Measurements from ENCODE around the gene GAPDHS. TPM values are rescaled to one million over a fixed set of nuclear protein-coding genes. Genes with fewer than 3 reads are reported as not detected.
A peak's percentile ranks its signal among the peaks of the same experiment; 100 is the strongest.

The GAPDHS gene
- total and polyA plus RNA-seq, 3 donors from 2014 or later: 123 to 363 (median 338) TPM

DNA sequence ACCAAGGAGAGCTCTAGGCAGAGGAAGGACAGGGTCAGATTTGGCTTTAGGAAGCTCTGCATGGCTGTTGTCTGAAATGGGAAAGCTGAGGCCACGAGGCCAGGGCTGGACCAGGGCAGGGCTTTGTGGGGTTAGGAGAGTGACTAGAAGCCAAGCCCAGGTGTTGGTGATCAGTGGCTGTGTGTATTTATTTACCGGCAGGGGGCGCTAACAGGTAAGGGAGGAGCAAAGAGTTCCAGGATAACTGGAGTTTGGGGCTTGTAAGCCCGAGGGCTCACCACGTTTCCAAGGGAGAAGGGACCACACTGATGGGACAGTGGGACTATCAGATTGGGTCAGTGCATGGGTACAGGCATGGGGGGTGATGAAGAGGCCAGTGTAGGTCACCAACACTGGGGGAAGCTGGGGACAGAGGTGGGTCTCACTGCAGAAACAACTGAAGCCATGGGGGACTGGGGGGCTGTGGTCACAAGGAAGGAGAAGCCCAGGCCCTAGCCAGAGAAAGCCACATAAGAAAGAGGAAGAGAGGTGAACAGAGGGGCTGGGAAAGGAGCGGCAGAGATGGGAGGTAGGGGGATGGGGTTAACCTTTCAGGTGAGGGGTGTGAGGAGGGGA lies 16.0 kb downstream of the GAPDHS start:
- Histone ChIP-seq H3K27me3 (no peaks in the 10 kb centered on the region), H3K27ac (no peak overlapping the region), H3K4me1 (peaks cover 12% of the 10 kb centered on the region), H3K36me3 (ENCODE audit: low read depth, missing control alignments) (no peaks in the 10 kb centered on the region), H3K4me3 (no peak overlapping the region), H3K9me3 (no peaks in the 10 kb centered on the region)
- TF ChIP-seq, protein P1, sequence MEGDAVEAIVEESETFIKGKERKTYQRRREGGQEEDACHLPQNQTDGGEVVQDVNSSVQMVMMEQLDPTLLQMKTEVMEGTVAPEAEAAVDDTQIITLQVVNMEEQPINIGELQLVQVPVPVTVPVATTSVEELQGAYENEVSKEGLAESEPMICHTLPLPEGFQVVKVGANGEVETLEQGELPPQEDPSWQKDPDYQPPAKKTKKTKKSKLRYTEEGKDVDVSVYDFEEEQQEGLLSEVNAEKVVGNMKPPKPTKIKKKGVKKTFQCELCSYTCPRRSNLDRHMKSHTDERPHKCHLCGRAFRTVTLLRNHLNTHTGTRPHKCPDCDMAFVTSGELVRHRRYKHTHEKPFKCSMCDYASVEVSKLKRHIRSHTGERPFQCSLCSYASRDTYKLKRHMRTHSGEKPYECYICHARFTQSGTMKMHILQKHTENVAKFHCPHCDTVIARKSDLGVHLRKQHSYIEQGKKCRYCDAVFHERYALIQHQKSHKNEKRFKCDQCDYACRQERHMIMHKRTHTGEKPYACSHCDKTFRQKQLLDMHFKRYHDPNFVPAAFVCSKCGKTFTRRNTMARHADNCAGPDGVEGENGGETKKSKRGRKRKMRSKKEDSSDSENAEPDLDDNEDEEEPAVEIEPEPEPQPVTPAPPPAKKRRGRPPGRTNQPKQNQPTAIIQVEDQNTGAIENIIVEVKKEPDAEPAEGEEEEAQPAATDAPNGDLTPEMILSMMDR (IDR thresholded peaks at IDR 0.05): peak; percentile 59 to 80 (median 69)
- no peak for TF ChIP-seq POLR2A (IDR thresholded peaks at IDR 0.05)
- intact Hi-C loops (cut with DNase I; ENCODE audit: low total_unique reads): loop anchor here (10.0 kb wide), 2 partner anchors 96 to 166 kb away; partner anchors contain the start of genes COX6B1, ETV2 and KMT2B
- DNase-seq: peak; percentile 39
- WGBS, 2 donors: 30 to 44% methylated on average over 6 of the region's 6 CpGs

DNA sequence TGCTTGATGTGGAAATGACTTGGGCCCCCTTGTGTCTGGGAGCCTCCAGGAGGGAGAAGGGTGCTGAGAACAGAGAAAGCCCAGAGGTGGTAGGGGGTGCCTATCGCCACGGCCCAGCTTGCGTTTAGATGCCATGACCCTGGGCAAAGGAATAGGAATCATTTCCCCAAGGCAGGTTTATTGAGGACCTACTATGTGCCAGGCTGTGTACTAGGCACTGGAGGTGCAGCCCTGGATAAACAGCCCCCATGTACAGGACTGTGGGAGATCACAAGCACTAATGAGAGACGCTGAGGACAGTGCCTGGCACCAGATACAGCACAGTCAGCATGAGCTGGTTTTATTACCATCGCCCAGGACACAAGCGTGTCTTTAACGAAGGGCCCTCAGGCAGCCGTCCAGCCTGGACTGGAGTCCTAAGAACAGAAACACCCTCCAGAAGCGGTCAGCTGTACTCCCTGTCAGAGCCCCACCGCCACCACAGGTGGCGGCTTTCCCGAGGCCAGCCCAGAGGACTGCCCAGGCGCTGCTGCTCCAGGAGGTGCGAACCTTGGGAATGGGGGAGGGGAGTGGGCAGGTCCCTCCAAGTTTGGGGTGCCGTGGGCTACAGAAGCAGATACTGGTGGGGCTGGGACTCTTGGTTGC lies 16.7 kb downstream of the GAPDHS start:
- no peak overlapping the region for H3K27ac ChIP-seq
- H3K4me3 ChIP-seq: no peak overlapping the region
- WGBS, 2 donors: 74 to 78% methylated on average over 8 to 15 of the region's 15 CpGs
- H3K27me3 ChIP-seq: no peaks in the 10 kb centered on the region
- H3K9me3 ChIP-seq: no peaks in the 10 kb centered on the region
- TF ChIP-seq, protein P1 (IDR thresholded peaks at IDR 0.05): no peak
- TF ChIP-seq POLR2A (IDR thresholded peaks at IDR 0.05): no peak
- DNase-seq: no peak
- intact Hi-C loops (cut with DNase I; ENCODE audit: low total_unique reads): loop anchor here (10.0 kb wide), 2 partner anchors 95 to 165 kb away; partner anchors contain the start of genes COX6B1, ETV2 and KMT2B
- H3K4me1 ChIP-seq: peaks cover 8% of the 10 kb centered on the region
- H3K36me3 ChIP-seq (ENCODE audit: low read depth, missing control alignments): no peaks in the 10 kb centered on the region

DNA sequence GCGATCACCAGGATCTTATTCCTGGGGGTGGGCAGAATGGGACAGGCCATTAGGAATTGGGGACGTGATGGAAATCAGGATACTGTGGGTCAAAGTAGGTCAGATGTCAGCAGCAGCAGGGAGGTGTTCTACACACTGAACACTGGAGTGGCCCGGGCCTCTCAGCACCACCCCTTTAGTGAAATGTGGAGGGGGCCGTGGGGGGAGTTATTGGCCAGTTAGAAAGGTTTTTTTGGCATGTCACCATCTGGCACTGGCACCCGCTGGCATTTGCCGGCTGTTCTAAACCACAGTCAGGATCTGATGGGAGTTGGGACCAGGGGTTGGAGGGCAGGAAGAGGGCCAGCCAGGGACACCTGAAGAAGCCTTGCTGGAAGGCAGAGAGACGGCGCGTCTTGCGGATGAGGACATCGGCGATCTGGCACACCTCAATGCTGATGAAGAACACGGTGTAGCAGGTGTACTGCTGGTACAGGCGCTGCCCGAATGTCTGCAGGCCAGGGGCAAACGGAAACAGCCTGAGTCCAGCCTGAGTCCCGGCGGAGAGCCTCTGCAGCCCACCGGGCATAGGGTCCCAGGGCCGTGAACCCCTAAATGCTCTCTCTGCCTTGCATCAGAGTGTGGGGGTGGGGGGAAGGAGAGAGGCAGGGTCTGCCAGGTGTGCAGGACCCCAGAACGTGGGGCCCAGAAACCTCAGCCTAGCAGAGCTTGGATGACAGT lies 18.0 kb downstream of the GAPDHS start:
- no peak for DNase-seq
- TF ChIP-seq POLR2A (IDR thresholded peaks at IDR 0.05): no peak
- TF ChIP-seq, protein P1 (IDR thresholded peaks at IDR 0.05): no peak
- Histone ChIP-seq H3K4me1 (peaks cover 4% of the 10 kb centered on the region), H3K4me3 (no peak overlapping the region), H3K27ac (no peak overlapping the region), H3K9me3 (no peaks in the 10 kb centered on the region), H3K27me3 (no peaks in the 10 kb centered on the region), H3K36me3 (ENCODE audit: low read depth, missing control alignments) (no peaks in the 10 kb centered on the region)
- intact Hi-C loops (cut with DNase I; ENCODE audit: low total_unique reads): no loop called here
- 80 to 87% methylated on average over 15 to 21 of the region's 21 CpGs for WGBS, 2 donors

DNA sequence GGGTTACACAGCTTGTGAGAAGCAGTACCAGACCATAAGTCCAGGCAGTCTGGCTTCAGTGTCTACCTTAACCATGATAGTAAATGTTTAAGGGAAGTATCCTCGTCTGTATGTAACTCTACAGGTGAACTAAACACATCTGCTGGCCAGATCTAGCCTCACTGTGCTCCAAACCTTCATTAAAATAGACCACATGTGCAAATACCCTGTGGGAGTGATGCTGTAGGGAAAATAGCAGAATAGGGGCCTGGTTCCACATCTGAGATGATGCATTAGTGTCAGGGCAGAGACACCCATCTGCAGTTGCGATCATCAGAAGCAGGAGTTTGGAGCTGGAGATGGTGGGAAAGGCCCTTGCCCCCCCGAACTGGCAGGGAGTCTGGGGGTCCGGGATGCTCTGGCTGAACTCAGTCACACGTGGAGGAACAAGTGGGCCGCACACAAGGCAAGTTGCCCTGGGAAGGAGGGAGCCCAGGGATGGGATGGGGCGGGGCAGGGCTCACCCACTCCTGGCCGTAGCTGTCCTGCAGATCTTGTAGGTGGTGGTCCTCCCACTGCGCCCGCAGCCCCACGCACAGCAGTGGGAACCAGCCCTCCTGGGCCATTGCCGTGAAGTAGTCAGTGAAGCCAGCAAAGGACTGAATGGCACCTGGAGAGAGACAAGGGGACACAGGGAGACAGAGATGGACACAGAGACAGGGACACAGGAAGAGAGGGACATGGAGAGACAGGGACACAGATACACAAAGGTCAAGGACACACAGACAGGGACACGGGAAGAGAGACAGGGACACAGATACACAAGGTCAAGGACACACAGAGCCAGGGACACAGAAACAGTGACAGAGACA lies 19.5 kb downstream of the GAPDHS start:
- DNase-seq: no peak
- Histone ChIP-seq H3K4me1 (no peaks in the 10 kb centered on the region), H3K27me3 (no peaks in the 10 kb centered on the region), H3K27ac (no peak overlapping the region), H3K4me3 (no peak overlapping the region), H3K9me3 (no peaks in the 10 kb centered on the region), H3K36me3 (ENCODE audit: low read depth, missing control alignments) (no peaks in the 10 kb centered on the region)
- intact Hi-C loops (cut with DNase I; ENCODE audit: low total_unique reads): no loop called here
- TF ChIP-seq, protein P1 (IDR thresholded peaks at IDR 0.05): no peak
- no peak for TF ChIP-seq POLR2A (IDR thresholded peaks at IDR 0.05)
- WGBS, 2 donors: 55 to 75% methylated on average over 7 to 13 of the region's 13 CpGs

All from testis (tissue), 3 donors.